Mesendoderm (in vitro differentiated cells): ENCODE measurements around the gene EPB41L2.

ENCODE experiments used
- DNase-seq: peaks from one replicate; pipeline ENCODE4 v3.0.0; 2013
- H2AK5ac ChIP-seq: 2 replicates; pipeline ENCODE4 v1.6.1; 2013; ENCODE audit warnings: low read length, inconsistent platforms
- H2BK120ac ChIP-seq: 2 replicates; pipeline ENCODE4 v1.6.1; 2013; ENCODE audit warnings: low read depth, mild to moderate bottlenecking, low read length, moderate library complexity, mixed read lengths
- H2BK15ac ChIP-seq: replicated peaks from 2 replicates; pipeline ENCODE4 v1.6.1; 2013; ENCODE audit warnings: low read depth, mild to moderate bottlenecking, moderate library complexity
- H2BK5ac ChIP-seq: 2 replicates; pipeline ENCODE4 v1.6.1; 2013; ENCODE audit warnings: low read length, inconsistent platforms
- H3K18ac ChIP-seq: 2 replicates; pipeline ENCODE4 v1.6.1; 2013; ENCODE audit warnings: mild to moderate bottlenecking, low read length, mixed read lengths
- H3K23ac ChIP-seq: one replicate; pipeline ENCODE4 v1.6.1; 2013; ENCODE audit warnings: low read length
- H3K27ac ChIP-seq: 2 replicates; pipeline ENCODE4 v1.5.1; 2013; ENCODE audit warnings: low read depth, mild to moderate bottlenecking, inconsistent platforms, low read length, moderate library complexity
- H3K27me3 ChIP-seq: 2 replicates; pipeline ENCODE4 v1.6.1; 2013; ENCODE audit warnings: low read length, control low read depth, mild to moderate bottlenecking, inconsistent platforms; ENCODE audit not compliant: insufficient read depth, poor library complexity
- H3K36me3 ChIP-seq: 2 replicates; pipeline ENCODE4 v1.6.1; 2013; ENCODE audit warnings: low read length, inconsistent platforms; ENCODE audit not compliant: control insufficient read depth, insufficient read depth
- H3K4ac ChIP-seq: one replicate; pipeline ENCODE4 v1.6.1; 2013; ENCODE audit warnings: low read depth, mild to moderate bottlenecking, low read length, moderate library complexity
- H3K4me1 ChIP-seq: 2 replicates; pipeline ENCODE4 v1.6.1; 2013; ENCODE audit warnings: low read depth, low read length, inconsistent platforms; ENCODE audit not compliant: control insufficient read depth
- H3K4me2 ChIP-seq: 2 replicates; pipeline ENCODE4 v1.6.1; 2013; ENCODE audit warnings: low read length
- H3K4me3 ChIP-seq: 2 replicates; pipeline ENCODE4 v1.5.1; 2013; ENCODE audit warnings: mild to moderate bottlenecking, low read length
- H3K56ac ChIP-seq: one replicate; pipeline ENCODE4 v1.6.1; 2013; ENCODE audit warnings: low read length
- H3K79me1 ChIP-seq: 2 replicates; pipeline ENCODE4 v1.6.1; 2013; ENCODE audit warnings: low read length, inconsistent platforms
- H3K79me2 ChIP-seq: 2 replicates; pipeline ENCODE4 v1.6.1; 2013; ENCODE audit warnings: mild to moderate bottlenecking, low read length; ENCODE audit not compliant: control insufficient read depth, insufficient read depth
- H3K9ac ChIP-seq: 2 replicates; pipeline ENCODE4 v1.6.1; 2013; ENCODE audit warnings: low read length, inconsistent platforms
- H4K5ac ChIP-seq: one replicate; pipeline ENCODE4 v1.6.1; 2013; ENCODE audit warnings: low read length
- H4K8ac ChIP-seq: one replicate; pipeline ENCODE4 v1.6.1; 2013; ENCODE audit warnings: low read depth, mild to moderate bottlenecking, control low read depth, low read length, moderate library complexity
- WGBS: extraction: QIAGEN DNeasy Blood & Tissue Kit; methylation state at CpG from one replicate; pipeline ENCODE4 v1.1.7; 2013; ENCODE audit warnings: low lambda C conversion rate, missing lambda C conversion rate; ENCODE audit not compliant: insufficient coverage; ENCODE audit errors: extremely low coverage; 5-methylcytosine and 5-hydroxymethylcytosine counted together

EPB41L2 gene

DNA sequence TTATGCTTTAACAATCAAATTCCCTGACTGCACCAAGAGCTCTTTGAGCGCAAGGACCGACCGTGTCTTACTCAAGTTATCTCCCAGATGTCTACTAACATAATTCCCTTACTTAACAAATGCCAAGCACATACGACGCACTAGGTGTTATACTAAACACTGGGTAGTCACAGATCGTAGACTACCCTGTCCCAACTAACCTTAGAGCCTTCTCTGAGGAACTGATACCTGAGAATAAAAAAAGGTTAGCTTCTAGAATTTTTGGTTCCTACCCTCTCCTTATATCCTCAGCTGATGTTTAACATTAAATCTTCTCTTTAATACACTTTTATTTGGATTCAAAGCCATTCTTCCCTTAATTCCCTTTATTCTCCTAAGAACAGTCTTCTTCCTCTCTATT lies 38.5 kb downstream of the EPB41L2 start:
- no peak overlapping the region for H3K23ac ChIP-seq
- peaks cover 2% of the 10 kb centered on the region for H3K4me1 ChIP-seq
- H3K56ac ChIP-seq: no peak overlapping the region
- H3K4me3 ChIP-seq: no peak overlapping the region
- no peak overlapping the region for H2BK15ac ChIP-seq
- H3K27me3 ChIP-seq: no peaks in the 10 kb centered on the region
- no peak overlapping the region for H3K18ac ChIP-seq
- peaks cover 22% of the 10 kb centered on the region for H3K79me1 ChIP-seq
- H3K36me3 ChIP-seq: no peaks in the 10 kb centered on the region
- no peak overlapping the region for H3K9ac ChIP-seq
- H2BK5ac ChIP-seq: no peak overlapping the region
- H4K5ac ChIP-seq: no peak overlapping the region
- peaks cover 15% of the 10 kb centered on the region for H3K79me2 ChIP-seq
- no peak overlapping the region for H2AK5ac ChIP-seq
- H2BK120ac ChIP-seq: no peak overlapping the region
- H3K4me2 ChIP-seq: no peak overlapping the region
- no peak overlapping the region for H3K4ac ChIP-seq
- H3K27ac ChIP-seq: no peak overlapping the region
- no peak for DNase-seq
- no CpG with 5 or more reads among the region's 6 CpGs for WGBS
- no peak overlapping the region for H4K8ac ChIP-seq

DNA sequence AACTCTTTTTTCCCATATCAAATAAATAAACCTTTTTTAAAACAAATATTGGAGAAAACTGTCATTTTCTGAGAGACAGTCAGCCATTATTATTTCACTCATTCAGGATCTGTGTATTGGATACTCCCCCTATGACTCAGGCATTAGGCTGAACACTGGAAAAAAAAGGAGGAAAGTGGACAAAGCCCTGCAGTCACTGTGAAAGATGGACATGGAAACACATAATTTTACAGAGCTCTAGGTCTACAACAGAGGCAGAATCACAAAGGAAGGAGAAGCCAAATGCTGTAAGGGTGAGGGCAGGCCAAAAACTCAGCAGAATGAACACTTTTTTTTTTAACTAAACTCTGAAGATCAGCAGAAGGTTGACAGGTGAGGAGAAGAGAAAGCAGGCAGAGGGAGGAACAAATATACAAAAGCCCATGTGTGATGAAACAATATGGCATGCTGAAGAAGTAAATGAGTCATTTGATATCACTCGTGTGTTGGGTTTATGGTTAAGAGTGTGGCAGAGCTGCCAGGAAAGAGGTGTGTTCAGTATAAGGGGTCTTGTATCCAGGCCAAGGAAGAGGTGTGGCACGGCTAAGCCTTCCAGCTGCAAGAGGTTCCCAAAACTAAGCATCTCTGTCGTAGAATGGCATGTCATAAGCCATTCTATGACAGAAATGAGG lies 39.1 kb downstream of the EPB41L2 start:
- Histone ChIP-seq H2AK5ac (no peak overlapping the region), H3K79me2 (peaks cover 14% of the 10 kb centered on the region), H3K18ac (no peak overlapping the region), H3K36me3 (no peaks in the 10 kb centered on the region), H3K27me3 (no peaks in the 10 kb centered on the region), H3K4me2 (no peak overlapping the region), H3K56ac (no peak overlapping the region), H4K5ac (no peak overlapping the region), H2BK15ac (no peak overlapping the region), H2BK5ac (no peak overlapping the region), H4K8ac (no peak overlapping the region), H3K27ac (no peak overlapping the region), H3K23ac (no peak overlapping the region), H3K4me3 (no peak overlapping the region), H3K4ac (no peak overlapping the region), H3K4me1 (no peaks in the 10 kb centered on the region), H3K79me1 (peaks cover 22% of the 10 kb centered on the region), H3K9ac (no peak overlapping the region), H2BK120ac (no peak overlapping the region)
- no peak for DNase-seq
- no CpG with 5 or more reads among the region's 3 CpGs for WGBS

DNA sequence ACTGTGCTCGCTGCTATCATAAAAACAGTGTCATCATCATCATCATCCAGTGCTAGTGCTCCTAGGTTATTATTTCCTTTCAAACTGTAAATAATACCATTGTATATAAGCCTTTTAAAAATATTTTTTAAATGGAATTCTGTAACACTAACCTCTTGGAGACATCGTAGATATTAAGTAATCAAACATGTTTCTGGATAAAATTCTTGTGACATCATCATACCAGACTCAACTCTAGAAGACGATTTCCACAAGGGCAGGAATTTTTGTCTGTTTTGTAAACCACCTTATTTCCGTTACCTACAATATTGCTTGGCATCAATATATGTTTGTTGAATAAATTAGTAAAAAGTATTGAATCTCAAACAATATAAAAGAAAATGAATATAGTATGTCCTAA lies 40.4 kb downstream of the EPB41L2 start:
- Histone ChIP-seq H2BK15ac (no peak overlapping the region), H2AK5ac (no peak overlapping the region), H3K27ac (no peak overlapping the region), H3K4ac (no peak overlapping the region), H3K4me2 (no peak overlapping the region), H3K23ac (no peak overlapping the region), H3K4me1 (no peaks in the 10 kb centered on the region), H3K79me2 (peaks cover 13% of the 10 kb centered on the region), H3K9ac (no peak overlapping the region), H2BK5ac (no peak overlapping the region), H3K56ac (no peak overlapping the region), H3K4me3 (no peak overlapping the region), H4K5ac (no peak overlapping the region), H3K27me3 (no peaks in the 10 kb centered on the region), H3K36me3 (no peaks in the 10 kb centered on the region), H3K18ac (no peak overlapping the region), H3K79me1 (peaks cover 18% of the 10 kb centered on the region), H4K8ac (no peak overlapping the region), H2BK120ac (no peak overlapping the region)
- WGBS: no CpG with 5 or more reads among the region's 4 CpGs
- no peak for DNase-seq

DNA sequence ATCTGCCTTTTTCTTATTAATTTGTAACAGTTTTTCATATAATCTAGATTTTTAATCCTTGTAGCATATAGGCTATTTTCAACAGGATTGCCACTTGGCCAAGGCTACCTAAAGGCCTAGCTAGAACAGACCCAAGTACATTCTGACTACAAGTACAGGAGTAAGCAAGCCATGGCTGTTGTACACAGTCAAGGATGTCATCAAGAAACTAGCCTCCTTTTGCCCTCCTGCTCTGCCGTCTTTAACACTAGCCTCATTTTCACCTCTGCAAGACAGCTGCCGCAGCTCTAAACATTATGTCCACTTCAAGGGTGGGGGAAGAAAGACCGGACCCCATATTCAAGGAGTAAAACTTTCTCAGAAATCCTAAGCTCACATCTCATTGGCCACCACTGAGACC lies 45.1 kb downstream of the EPB41L2 start:
- Histone ChIP-seq H3K27me3 (no peaks in the 10 kb centered on the region), H3K18ac (no peak overlapping the region), H3K4ac (no peak overlapping the region), H4K8ac (no peak overlapping the region), H2BK5ac (no peak overlapping the region), H4K5ac (no peak overlapping the region), H3K79me2 (peaks cover 9% of the 10 kb centered on the region), H3K4me3 (no peak overlapping the region), H3K4me1 (peaks cover 7% of the 10 kb centered on the region), H2BK15ac (no peak overlapping the region), H2AK5ac (no peak overlapping the region), H3K9ac (no peak overlapping the region), H3K79me1 (peaks cover 9% of the 10 kb centered on the region), H2BK120ac (no peak overlapping the region), H3K23ac (no peak overlapping the region), H3K36me3 (no peaks in the 10 kb centered on the region), H3K4me2 (no peak overlapping the region), H3K27ac (no peak overlapping the region), H3K56ac (no peak overlapping the region)
- DNase-seq: no peak
- WGBS: no CpG with 5 or more reads among the region's 3 CpGs

DNA sequence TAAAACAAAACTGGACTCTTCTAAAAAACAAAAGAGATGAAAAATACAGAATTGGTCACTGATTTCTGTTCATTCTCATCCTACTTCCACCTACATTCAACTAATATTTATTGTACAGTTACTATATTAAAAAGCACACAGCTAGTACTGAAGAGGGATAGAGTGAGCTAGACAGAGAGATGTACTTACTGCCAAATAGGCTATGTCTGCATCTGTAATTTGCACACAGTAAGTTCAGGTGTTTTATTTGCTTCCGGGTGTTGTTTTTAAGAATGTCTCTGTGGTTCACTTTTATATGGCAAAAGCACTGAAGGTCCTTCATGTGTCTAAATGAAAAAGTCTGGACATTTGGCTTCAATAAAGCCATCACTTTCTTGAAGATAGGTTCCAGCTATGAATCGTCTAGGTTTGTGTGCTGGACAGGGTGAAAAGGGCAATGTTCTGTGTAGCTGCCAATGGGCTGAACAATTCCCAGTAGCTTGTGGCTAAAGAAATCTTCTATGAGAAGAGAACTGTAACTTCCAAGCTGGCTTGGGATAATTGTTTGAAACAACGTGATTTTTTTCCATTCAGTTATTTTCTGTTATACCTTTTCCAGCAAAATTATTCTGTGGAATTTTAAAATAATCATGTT lies 47.3 kb downstream of the EPB41L2 start:
- Histone ChIP-seq H2AK5ac (no peak overlapping the region), H4K8ac (no peak overlapping the region), H3K56ac (no peak overlapping the region), H3K4ac (no peak overlapping the region), H2BK15ac (no peak overlapping the region), H3K18ac (no peak overlapping the region), H4K5ac (no peak overlapping the region), H3K4me2 (no peak overlapping the region), H2BK5ac (no peak overlapping the region), H3K79me2 (peaks cover 16% of the 10 kb centered on the region), H2BK120ac (no peak overlapping the region), H3K79me1 (peaks cover 14% of the 10 kb centered on the region), H3K23ac (no peak overlapping the region), H3K4me1 (peaks cover 7% of the 10 kb centered on the region), H3K27me3 (no peaks in the 10 kb centered on the region), H3K36me3 (no peaks in the 10 kb centered on the region), H3K9ac (no peak overlapping the region), H3K4me3 (no peak overlapping the region), H3K27ac (no peak overlapping the region)
- DNase-seq: no peak
- no CpG with 5 or more reads among the region's 3 CpGs for WGBS
